Measurements from ENCODE around the gene ASB10.

The ASB10 gene

GRCh38 chr7:151188252-151188542 lies 1.1 kb upstream of the ASB10 start:
- Histone ChIP-seq H3K36me3 (ENCODE audit: control insufficient read depth in 4 of 4, insufficient read depth in 4 of 4, low read length in 3 of 4) (no peaks in the 10 kb centered on the region), H3K9me3 (ENCODE audit: control extremely low read depth in 1 of 5, control insufficient read depth in 4 of 5, insufficient read depth in 2 of 5, low read depth in 1 of 5, low read length in 4 of 5) (no peaks in the 10 kb centered on the region), H3K4me3 (ENCODE audit: control insufficient read depth in 1 of 7, extremely low read depth in 1 of 7, insufficient read depth in 4 of 7, low read depth in 2 of 7, low read length in 6 of 7) (no peak overlapping the region), H3K27me3 (replicated peaks in 2 of 5; ENCODE audit: control insufficient read depth in 4 of 5, insufficient read depth in 5 of 5, low read length in 4 of 5) (peaks cover 0 to 7% (median 0%) of the 10 kb centered on the region in 5 experiments), H3K27ac (ENCODE audit: insufficient read depth in 1 of 2, low read depth in 1 of 2, low read length in 2 of 2, poor library complexity in 1 of 2, severe bottlenecking in 2 of 2) (no peak overlapping the region), H3K4me1 (ENCODE audit: control extremely low read depth in 1 of 4, control insufficient read depth in 4 of 4, insufficient read depth in 4 of 4, low read length in 3 of 4) (no peaks in the 10 kb centered on the region)
- ChIA-PET POLR2A (no interaction called here), CTCF (interaction anchor here (0.6 kb wide), 1 partner anchor 9 kb away, joined by 3 read pairs; no protein-coding TSS in a partner anchor)
- DNase-seq: no peak
- WGBS (ENCODE audit: insufficient coverage): 86% methylated on average over 1 of the region's 5 CpGs

GRCh38 chr7:151187409-151188251 lies 580 bp upstream of the ASB10 start:
- no peak overlapping the region for H3K4me3 ChIP-seq (ENCODE audit: control insufficient read depth in 1 of 7, extremely low read depth in 1 of 7, insufficient read depth in 4 of 7, low read depth in 2 of 7, low read length in 6 of 7)
- POLR2A ChIA-PET: no interaction called here
- no peaks in the 10 kb centered on the region for H3K4me1 ChIP-seq (ENCODE audit: control extremely low read depth in 1 of 4, control insufficient read depth in 4 of 4, insufficient read depth in 4 of 4, low read length in 3 of 4)
- H3K9me3 ChIP-seq (ENCODE audit: control extremely low read depth in 1 of 5, control insufficient read depth in 4 of 5, insufficient read depth in 2 of 5, low read depth in 1 of 5, low read length in 4 of 5): no peaks in the 10 kb centered on the region
- CTCF ChIA-PET: interaction anchor here (0.6 kb wide), 1 partner anchor 8 kb away, joined by 3 read pairs; no protein-coding TSS in a partner anchor
- no peak overlapping the region for H3K27ac ChIP-seq (ENCODE audit: insufficient read depth in 1 of 2, low read depth in 1 of 2, low read length in 2 of 2, poor library complexity in 1 of 2, severe bottlenecking in 2 of 2)
- DNase-seq: no peak
- H3K27me3 ChIP-seq (replicated peaks in 2 of 5; ENCODE audit: control insufficient read depth in 4 of 5, insufficient read depth in 5 of 5, low read length in 4 of 5): peaks cover 0 to 7% (median 0%) of the 10 kb centered on the region in 5 experiments
- no peaks in the 10 kb centered on the region for H3K36me3 ChIP-seq (ENCODE audit: control insufficient read depth in 4 of 4, insufficient read depth in 4 of 4, low read length in 3 of 4)
- WGBS (ENCODE audit: insufficient coverage): 93% methylated on average over 17 of the region's 22 CpGs

DNA sequence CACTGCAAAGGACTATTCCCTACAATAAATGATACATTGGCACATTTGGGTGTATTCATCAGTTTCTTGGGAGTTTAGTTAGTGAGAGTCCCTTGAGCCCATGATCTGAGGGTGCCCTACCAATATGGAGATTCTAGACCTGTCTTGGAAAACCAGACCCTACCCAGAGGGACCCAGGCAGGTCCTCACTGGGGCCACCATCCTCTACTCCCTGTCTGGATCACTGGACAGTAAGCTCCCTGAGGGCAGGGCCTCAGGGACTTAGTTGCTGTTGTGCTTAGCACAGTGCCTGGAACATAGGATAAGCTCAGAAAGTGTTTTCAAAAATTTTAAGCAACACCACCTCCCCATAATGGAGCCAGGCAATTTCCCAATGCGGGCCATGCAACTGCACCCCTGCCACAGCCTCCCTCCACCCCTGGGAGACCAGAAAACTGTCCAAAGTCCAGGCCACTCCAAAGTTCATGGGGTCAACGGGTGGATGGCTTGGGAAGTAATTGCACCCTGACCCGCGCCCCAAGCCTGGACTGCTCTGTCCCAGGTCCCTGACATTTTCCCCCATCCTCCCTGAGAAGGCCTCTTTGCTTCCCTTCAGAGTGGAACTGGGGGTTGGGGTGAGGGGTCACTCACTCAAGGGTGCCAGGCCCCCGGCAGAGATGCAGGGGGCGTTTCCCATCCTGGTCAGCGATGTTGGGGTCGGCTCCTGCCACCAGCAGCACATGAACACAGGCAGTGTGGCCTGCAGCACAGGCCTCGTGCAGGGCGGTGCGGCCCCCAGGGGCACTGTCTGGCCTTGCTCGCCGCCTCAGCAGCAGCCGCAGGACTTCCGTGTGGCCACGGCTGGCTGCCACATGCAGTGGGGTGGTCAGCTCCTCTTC lies 1.0 kb downstream of the ASB10 start:
- H3K27me3 ChIP-seq (replicated peaks in 2 of 5; ENCODE audit: control insufficient read depth in 4 of 5, insufficient read depth in 5 of 5, low read length in 4 of 5): peaks cover 0 to 7% (median 0%) of the 10 kb centered on the region in 5 experiments
- POLR2A ChIA-PET: no interaction called here

DNA sequence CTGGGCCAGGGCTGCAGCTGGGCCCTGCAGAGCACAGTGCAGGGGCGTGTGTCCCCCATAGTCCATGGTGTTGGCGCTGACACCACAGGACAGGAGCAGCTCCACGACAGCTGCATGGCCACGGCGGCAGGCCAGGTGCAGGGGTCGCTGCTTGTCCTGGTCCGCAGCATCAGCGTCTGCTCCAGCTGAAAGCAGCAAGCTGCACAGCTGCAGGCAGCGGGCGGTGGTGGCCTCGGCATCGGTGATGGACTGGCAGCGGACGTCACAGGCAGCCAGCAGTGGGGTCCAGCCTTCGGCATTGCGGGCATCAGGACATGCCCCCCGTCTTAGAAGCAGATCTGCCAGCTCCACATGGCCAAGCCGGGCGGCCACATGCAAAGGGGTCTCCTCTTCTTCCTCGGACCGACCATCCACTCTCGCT lies 6.0 kb downstream of the ASB10 start:
- 97% methylated on average over 19 of the region's 22 CpGs for WGBS (ENCODE audit: insufficient coverage)
- Histone ChIP-seq H3K27me3 (replicated peaks in 2 of 5; ENCODE audit: control insufficient read depth in 4 of 5, insufficient read depth in 5 of 5, low read length in 4 of 5) (peaks cover 0 to 11% (median 5%) of the 10 kb centered on the region in 5 experiments), H3K27ac (ENCODE audit: insufficient read depth in 1 of 2, low read depth in 1 of 2, low read length in 2 of 2, poor library complexity in 1 of 2, severe bottlenecking in 2 of 2) (no peak overlapping the region), H3K4me1 (ENCODE audit: control extremely low read depth in 1 of 4, control insufficient read depth in 4 of 4, insufficient read depth in 4 of 4, low read length in 3 of 4) (no peaks in the 10 kb centered on the region), H3K36me3 (ENCODE audit: control insufficient read depth in 4 of 4, insufficient read depth in 4 of 4, low read length in 3 of 4) (no peaks in the 10 kb centered on the region), H3K4me3 (ENCODE audit: control insufficient read depth in 1 of 7, extremely low read depth in 1 of 7, insufficient read depth in 4 of 7, low read depth in 2 of 7, low read length in 6 of 7) (no peak overlapping the region), H3K9me3 (ENCODE audit: control extremely low read depth in 1 of 5, control insufficient read depth in 4 of 5, insufficient read depth in 2 of 5, low read depth in 1 of 5, low read length in 4 of 5) (no peaks in the 10 kb centered on the region)
- DNase-seq: no peak
- ChIA-PET POLR2A (interaction anchor here (0.6 kb wide), 1 partner anchor 13 kb away, joined by 3 read pairs; no protein-coding TSS in a partner anchor), CTCF (interaction anchor here (1.1 kb wide), 2 partner anchors 24 kb away, joined by 3 read pairs; no protein-coding TSS in a partner anchor)

More for the DNA sequence above, 1.0 kb downstream of the ASB10 start:
- H3K4me1 ChIP-seq (ENCODE audit: control extremely low read depth in 1 of 4, control insufficient read depth in 4 of 4, insufficient read depth in 4 of 4, low read length in 3 of 4): no peaks in the 10 kb centered on the region
- no peaks in the 10 kb centered on the region for H3K36me3 ChIP-seq (ENCODE audit: control insufficient read depth in 4 of 4, insufficient read depth in 4 of 4, low read length in 3 of 4)
- CTCF ChIA-PET: interaction anchor here (1.1 kb wide), 1 partner anchor 21 kb away, joined by 4 read pairs; no protein-coding TSS in a partner anchor
- DNase-seq: no peak
- no peaks in the 10 kb centered on the region for H3K9me3 ChIP-seq (ENCODE audit: control extremely low read depth in 1 of 5, control insufficient read depth in 4 of 5, insufficient read depth in 2 of 5, low read depth in 1 of 5, low read length in 4 of 5)
- H3K4me3 ChIP-seq (ENCODE audit: control insufficient read depth in 1 of 7, extremely low read depth in 1 of 7, insufficient read depth in 4 of 7, low read depth in 2 of 7, low read length in 6 of 7): no peak overlapping the region
- WGBS (ENCODE audit: insufficient coverage): 97% methylated on average over 7 of the region's 16 CpGs
- H3K27ac ChIP-seq (ENCODE audit: insufficient read depth in 1 of 2, low read depth in 1 of 2, low read length in 2 of 2, poor library complexity in 1 of 2, severe bottlenecking in 2 of 2): no peak overlapping the region

DNA sequence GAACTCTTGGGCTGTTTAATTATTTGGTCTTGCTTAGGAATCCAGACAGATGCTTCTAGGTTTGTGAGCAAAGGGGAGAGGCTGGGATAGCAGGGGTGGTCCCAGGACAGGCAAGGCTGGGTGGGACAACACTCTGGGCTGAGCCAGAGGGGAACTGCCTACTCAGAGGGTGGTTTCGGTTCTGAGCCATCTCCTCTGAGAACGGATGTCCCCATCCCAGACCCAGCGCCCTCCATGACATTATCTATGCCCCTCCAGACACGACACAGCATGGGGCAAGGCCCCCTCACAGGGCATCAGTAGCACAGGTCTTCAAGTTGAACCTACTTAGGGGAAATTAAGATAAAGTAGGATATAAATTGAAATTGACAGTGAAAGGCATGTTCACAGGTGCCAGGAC lies 7.1 kb downstream of the ASB10 start:
- CTCF ChIA-PET: interaction anchor here (1.4 to 1.6 kb wide), 2 partner anchors 8 to 10 kb away, joined by 3 to 6 read pairs; no protein-coding TSS in a partner anchor
- 92% methylated on average over 4 of the region's 4 CpGs for WGBS (ENCODE audit: insufficient coverage)
- H3K36me3 ChIP-seq (ENCODE audit: control insufficient read depth in 4 of 4, insufficient read depth in 4 of 4, low read length in 3 of 4): no peaks in the 10 kb centered on the region
- peaks cover 0 to 2% (median 0%) of the 10 kb centered on the region in 4 experiments for H3K4me1 ChIP-seq (ENCODE audit: control extremely low read depth in 1 of 4, control insufficient read depth in 4 of 4, insufficient read depth in 4 of 4, low read length in 3 of 4)
- no peak for DNase-seq
- no peak overlapping the region for H3K27ac ChIP-seq (ENCODE audit: insufficient read depth in 1 of 2, low read depth in 1 of 2, low read length in 2 of 2, poor library complexity in 1 of 2, severe bottlenecking in 2 of 2)
- POLR2A ChIA-PET: no interaction called here
- no peak overlapping the region for H3K4me3 ChIP-seq (ENCODE audit: control insufficient read depth in 1 of 7, extremely low read depth in 1 of 7, insufficient read depth in 4 of 7, low read depth in 2 of 7, low read length in 6 of 7)
- peaks cover 0 to 16% (median 11%) of the 10 kb centered on the region in 5 experiments for H3K27me3 ChIP-seq (replicated peaks in 2 of 5; ENCODE audit: control insufficient read depth in 4 of 5, insufficient read depth in 5 of 5, low read length in 4 of 5)
- H3K9me3 ChIP-seq (ENCODE audit: control extremely low read depth in 1 of 5, control insufficient read depth in 4 of 5, insufficient read depth in 2 of 5, low read depth in 1 of 5, low read length in 4 of 5): no peaks in the 10 kb centered on the region

GRCh38 chr7:151179287-151179860 lies 7.7 kb downstream of the ASB10 start:
- CTCF ChIA-PET: interaction anchor here (0.7 to 1.6 kb wide), 6 partner anchors 9 to 124 kb away, joined by 3 to 6 read pairs (median 3); no protein-coding TSS in a partner anchor
- Histone ChIP-seq H3K27me3 (replicated peaks in 2 of 5; ENCODE audit: control insufficient read depth in 4 of 5, insufficient read depth in 5 of 5, low read length in 4 of 5) (peaks cover 0 to 22% (median 11%) of the 10 kb centered on the region in 5 experiments), H3K27ac (ENCODE audit: insufficient read depth in 1 of 2, low read depth in 1 of 2, low read length in 2 of 2, poor library complexity in 1 of 2, severe bottlenecking in 2 of 2) (no peak overlapping the region), H3K4me3 (ENCODE audit: control insufficient read depth in 1 of 7, extremely low read depth in 1 of 7, insufficient read depth in 4 of 7, low read depth in 2 of 7, low read length in 6 of 7) (no peak overlapping the region), H3K4me1 (ENCODE audit: control extremely low read depth in 1 of 4, control insufficient read depth in 4 of 4, insufficient read depth in 4 of 4, low read length in 3 of 4) (peaks cover 0 to 3% (median 0%) of the 10 kb centered on the region in 4 experiments), H3K36me3 (ENCODE audit: control insufficient read depth in 4 of 4, insufficient read depth in 4 of 4, low read length in 3 of 4) (no peaks in the 10 kb centered on the region), H3K9me3 (ENCODE audit: control extremely low read depth in 1 of 5, control insufficient read depth in 4 of 5, insufficient read depth in 2 of 5, low read depth in 1 of 5, low read length in 4 of 5) (peaks cover 0 to 5% (median 4%) of the 10 kb centered on the region in 5 experiments)
- DNase-seq: no peak
- POLR2A ChIA-PET: interaction anchor here (0.5 kb wide), 1 partner anchor 11 kb away, joined by 4 read pairs; no protein-coding TSS in a partner anchor
- WGBS (ENCODE audit: insufficient coverage): 100% methylated on average over 2 of the region's 8 CpGs
